HG03135 (cell line): ENCODE results near the gene TAF4.

ENCODE experiments used
- ATAC-seq: cut with Tn5 transposase; IDR thresholded peaks from one replicate; pipeline ENCODE4 v1.9.1; 2021; ENCODE audit warnings: mild to moderate bottlenecking, moderate library complexity; ENCODE audit not compliant: unreplicated experiment

Gene TAF4

GRCh38 chr20:61935926-61936700, 129.6 kb downstream of the TAF4 start:
- ATAC-seq = no peak

GRCh38 chr20:61934716-61935530, 130.8 kb downstream of the TAF4 start:
- no peak for ATAC-seq

- no peak for ATAC-seq
These were observed 131.5 kb downstream of the TAF4 start for GRCh38 chr20:61933951-61934715.

GRCh38 chr20:61933481-61933950, 132.2 kb downstream of the TAF4 start:
- ATAC-seq = no peak

- no peak for ATAC-seq
These were observed 132.8 kb downstream of the TAF4 start for GRCh38 chr20:61932711-61933480.

- no peak for ATAC-seq
These were observed 133.5 kb downstream of the TAF4 start for GRCh38 chr20:61932199-61932592.

GRCh38 chr20:61931476-61932198, 134.0 kb downstream of the TAF4 start:
- ATAC-seq = no peak

- ATAC-seq = no peak
These were observed 134.8 kb downstream of the TAF4 start for GRCh38 chr20:61930776-61931475.

- no peak for ATAC-seq
These were observed 135.6 kb downstream of the TAF4 start for GRCh38 chr20:61929971-61930666.

- no peak for ATAC-seq
These were observed 136.1 kb downstream of the TAF4 start for GRCh38 chr20:61929561-61929960.

- no peak for ATAC-seq
These were observed 137.7 kb downstream of the TAF4 start for GRCh38 chr20:61927826-61928541.

- ATAC-seq = no peak
These were observed 138.4 kb downstream of the TAF4 start for GRCh38 chr20:61927193-61927825.

- ATAC-seq = no peak
These were observed 138.9 kb downstream of the TAF4 start for GRCh38 chr20:61926796-61927192.

GRCh38 chr20:61926253-61926613, 139.4 kb downstream of the TAF4 start:
- ATAC-seq = no peak

- ATAC-seq = no peak
These were observed 140.0 kb downstream of the TAF4 start for GRCh38 chr20:61925555-61926252.

- no peak for ATAC-seq
These were observed 140.7 kb downstream of the TAF4 start for GRCh38 chr20:61924858-61925554.
